Measurements from ENCODE around the gene PIAS4.

DNA sequence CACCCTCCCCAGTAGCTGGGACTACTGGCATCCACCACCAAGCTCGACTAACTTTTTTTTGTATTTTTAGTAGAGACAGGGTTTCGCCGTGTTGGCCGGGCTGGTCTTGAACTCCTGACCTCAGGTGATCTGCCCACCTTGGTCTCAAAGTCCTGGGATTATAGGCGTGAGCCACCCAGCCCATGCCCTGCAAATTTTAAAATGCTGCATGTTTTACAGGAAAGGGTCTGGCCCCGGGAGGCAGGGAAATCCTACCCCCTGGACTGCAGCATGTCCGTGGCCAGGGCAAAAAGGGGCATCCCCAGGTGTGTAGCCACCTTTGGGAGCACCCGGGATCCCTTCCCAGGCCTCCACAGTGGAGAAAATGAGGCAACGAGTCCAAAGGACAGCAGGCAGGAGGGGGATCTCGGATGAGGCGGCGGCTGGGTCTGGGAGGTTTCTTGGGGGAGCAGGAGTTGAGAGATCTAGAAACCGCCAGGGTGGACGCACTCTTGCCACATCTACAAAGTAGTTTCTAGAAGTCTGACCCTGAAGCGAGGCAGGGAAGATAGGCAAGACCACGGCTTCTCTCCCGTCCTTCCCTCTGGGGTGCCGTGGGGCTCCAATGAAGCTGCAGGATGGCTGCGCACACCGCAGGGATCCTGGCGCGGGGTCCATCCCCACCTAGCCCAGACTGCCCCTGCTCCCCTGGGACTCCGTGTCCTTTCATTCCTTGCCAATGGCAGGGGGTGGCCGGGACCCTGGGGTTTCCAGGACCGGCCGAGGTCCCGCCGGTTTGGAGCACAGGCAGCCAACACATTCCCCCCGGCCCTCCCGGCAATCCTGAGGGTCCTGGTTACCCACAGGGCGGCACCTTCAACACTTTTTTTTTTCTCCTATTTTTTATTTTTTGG, 80.5 kb downstream of the PIAS4 start:
- no peak for TF ChIP-seq ZSCAN5A (tag by site-specific recombination; IDR thresholded peaks at IDR 0.05)
- TF ChIP-seq ZNF510 (tag by site-specific recombination; IDR thresholded peaks at IDR 0.05; ENCODE audit: insufficient replicate concordance): no peak
- no peak for TF ChIP-seq ZNF670 (tag by site-specific recombination; IDR thresholded peaks at IDR 0.05; ENCODE audit: low read depth)
- TF ChIP-seq CTCF (tag by site-specific recombination; IDR thresholded peaks at IDR 0.05): no peak
- no peak for TF ChIP-seq PRDM1 (tag by site-specific recombination; IDR thresholded peaks at IDR 0.05)
- TF ChIP-seq, protein P1, sequence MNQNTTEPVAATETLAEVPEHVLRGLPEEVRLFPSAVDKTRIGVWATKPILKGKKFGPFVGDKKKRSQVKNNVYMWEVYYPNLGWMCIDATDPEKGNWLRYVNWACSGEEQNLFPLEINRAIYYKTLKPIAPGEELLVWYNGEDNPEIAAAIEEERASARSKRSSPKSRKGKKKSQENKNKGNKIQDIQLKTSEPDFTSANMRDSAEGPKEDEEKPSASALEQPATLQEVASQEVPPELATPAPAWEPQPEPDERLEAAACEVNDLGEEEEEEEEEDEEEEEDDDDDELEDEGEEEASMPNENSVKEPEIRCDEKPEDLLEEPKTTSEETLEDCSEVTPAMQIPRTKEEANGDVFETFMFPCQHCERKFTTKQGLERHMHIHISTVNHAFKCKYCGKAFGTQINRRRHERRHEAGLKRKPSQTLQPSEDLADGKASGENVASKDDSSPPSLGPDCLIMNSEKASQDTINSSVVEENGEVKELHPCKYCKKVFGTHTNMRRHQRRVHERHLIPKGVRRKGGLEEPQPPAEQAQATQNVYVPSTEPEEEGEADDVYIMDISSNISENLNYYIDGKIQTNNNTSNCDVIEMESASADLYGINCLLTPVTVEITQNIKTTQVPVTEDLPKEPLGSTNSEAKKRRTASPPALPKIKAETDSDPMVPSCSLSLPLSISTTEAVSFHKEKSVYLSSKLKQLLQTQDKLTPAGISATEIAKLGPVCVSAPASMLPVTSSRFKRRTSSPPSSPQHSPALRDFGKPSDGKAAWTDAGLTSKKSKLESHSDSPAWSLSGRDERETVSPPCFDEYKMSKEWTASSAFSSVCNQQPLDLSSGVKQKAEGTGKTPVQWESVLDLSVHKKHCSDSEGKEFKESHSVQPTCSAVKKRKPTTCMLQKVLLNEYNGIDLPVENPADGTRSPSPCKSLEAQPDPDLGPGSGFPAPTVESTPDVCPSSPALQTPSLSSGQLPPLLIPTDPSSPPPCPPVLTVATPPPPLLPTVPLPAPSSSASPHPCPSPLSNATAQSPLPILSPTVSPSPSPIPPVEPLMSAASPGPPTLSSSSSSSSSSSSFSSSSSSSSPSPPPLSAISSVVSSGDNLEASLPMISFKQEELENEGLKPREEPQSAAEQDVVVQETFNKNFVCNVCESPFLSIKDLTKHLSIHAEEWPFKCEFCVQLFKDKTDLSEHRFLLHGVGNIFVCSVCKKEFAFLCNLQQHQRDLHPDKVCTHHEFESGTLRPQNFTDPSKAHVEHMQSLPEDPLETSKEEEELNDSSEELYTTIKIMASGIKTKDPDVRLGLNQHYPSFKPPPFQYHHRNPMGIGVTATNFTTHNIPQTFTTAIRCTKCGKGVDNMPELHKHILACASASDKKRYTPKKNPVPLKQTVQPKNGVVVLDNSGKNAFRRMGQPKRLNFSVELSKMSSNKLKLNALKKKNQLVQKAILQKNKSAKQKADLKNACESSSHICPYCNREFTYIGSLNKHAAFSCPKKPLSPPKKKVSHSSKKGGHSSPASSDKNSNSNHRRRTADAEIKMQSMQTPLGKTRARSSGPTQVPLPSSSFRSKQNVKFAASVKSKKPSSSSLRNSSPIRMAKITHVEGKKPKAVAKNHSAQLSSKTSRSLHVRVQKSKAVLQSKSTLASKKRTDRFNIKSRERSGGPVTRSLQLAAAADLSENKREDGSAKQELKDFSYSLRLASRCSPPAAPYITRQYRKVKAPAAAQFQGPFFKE (tag by site-specific recombination; IDR thresholded peaks at IDR 0.05; ENCODE audit: borderline replicate concordance): no peak
- no peak for TF ChIP-seq ZBTB7A (tag by site-specific recombination; IDR thresholded peaks at IDR 0.05; ENCODE audit: low read depth)
- no peak for TF ChIP-seq ZNF558 (tag by site-specific recombination; IDR thresholded peaks at IDR 0.05)
- no peak for TF ChIP-seq TSHZ1 (tag by site-specific recombination; IDR thresholded peaks at IDR 0.05; ENCODE audit: borderline replicate concordance)
- TF ChIP-seq KLF7 (tag by site-specific recombination; IDR thresholded peaks at IDR 0.05; ENCODE audit: borderline replicate concordance): no peak
- TF ChIP-seq, protein P2, sequence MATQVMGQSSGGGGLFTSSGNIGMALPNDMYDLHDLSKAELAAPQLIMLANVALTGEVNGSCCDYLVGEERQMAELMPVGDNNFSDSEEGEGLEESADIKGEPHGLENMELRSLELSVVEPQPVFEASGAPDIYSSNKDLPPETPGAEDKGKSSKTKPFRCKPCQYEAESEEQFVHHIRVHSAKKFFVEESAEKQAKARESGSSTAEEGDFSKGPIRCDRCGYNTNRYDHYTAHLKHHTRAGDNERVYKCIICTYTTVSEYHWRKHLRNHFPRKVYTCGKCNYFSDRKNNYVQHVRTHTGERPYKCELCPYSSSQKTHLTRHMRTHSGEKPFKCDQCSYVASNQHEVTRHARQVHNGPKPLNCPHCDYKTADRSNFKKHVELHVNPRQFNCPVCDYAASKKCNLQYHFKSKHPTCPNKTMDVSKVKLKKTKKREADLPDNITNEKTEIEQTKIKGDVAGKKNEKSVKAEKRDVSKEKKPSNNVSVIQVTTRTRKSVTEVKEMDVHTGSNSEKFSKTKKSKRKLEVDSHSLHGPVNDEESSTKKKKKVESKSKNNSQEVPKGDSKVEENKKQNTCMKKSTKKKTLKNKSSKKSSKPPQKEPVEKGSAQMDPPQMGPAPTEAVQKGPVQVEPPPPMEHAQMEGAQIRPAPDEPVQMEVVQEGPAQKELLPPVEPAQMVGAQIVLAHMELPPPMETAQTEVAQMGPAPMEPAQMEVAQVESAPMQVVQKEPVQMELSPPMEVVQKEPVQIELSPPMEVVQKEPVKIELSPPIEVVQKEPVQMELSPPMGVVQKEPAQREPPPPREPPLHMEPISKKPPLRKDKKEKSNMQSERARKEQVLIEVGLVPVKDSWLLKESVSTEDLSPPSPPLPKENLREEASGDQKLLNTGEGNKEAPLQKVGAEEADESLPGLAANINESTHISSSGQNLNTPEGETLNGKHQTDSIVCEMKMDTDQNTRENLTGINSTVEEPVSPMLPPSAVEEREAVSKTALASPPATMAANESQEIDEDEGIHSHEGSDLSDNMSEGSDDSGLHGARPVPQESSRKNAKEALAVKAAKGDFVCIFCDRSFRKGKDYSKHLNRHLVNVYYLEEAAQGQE (tag by site-specific recombination; IDR thresholded peaks at IDR 0.05): no peak
- no peak for TF ChIP-seq ZNF837 (tag by site-specific recombination; IDR thresholded peaks at IDR 0.05)
- TF ChIP-seq ZNF571 (tag by site-specific recombination; IDR thresholded peaks at IDR 0.05): no peak
- no peak for TF ChIP-seq ZNF580 (tag by site-specific recombination; IDR thresholded peaks at IDR 0.05)

All from HEK293 (cell line).